Chondrocyte (in vitro differentiated cells): Measurements from ENCODE around the gene ACTL6A. TPM values are rescaled to one million over a fixed set of nuclear protein-coding genes. Genes with fewer than 3 reads are reported as not detected.

Experiments
- DNase-seq: peaks from one replicate; pipeline ENCODE4 v3.0.0; 2021; ENCODE audit warnings: mixed read lengths, low spot score
- H3K27ac Mint-ChIP-seq: one replicate; pipeline ENCODE4 v1.8.0; 2021; ENCODE audit warnings: mild to moderate bottlenecking, moderate library complexity, mixed read lengths; ENCODE audit not compliant: unreplicated experiment
- H3K27me3 Mint-ChIP-seq: 2 replicates; pipeline ENCODE4 v1.8.0; 2021; ENCODE audit warnings: low read depth, mixed read lengths
- H3K36me3 Mint-ChIP-seq: 2 replicates; pipeline ENCODE4 v1.8.0; 2021; ENCODE audit warnings: low read depth, mixed read lengths
- H3K4me1 Mint-ChIP-seq: 2 replicates; pipeline ENCODE4 v1.8.0; 2021; ENCODE audit warnings: low read depth, mild to moderate bottlenecking, mixed read lengths
- H3K4me3 Mint-ChIP-seq: one replicate; pipeline ENCODE4 v1.8.0; 2021; ENCODE audit warnings: mild to moderate bottlenecking, moderate library complexity, mixed read lengths; ENCODE audit not compliant: unreplicated experiment
- H3K9me3 Mint-ChIP-seq: 2 replicates; pipeline ENCODE4 v1.8.0; 2021; ENCODE audit warnings: low read depth, mixed read lengths
- CTCF ChIP-seq: fragments of 200-600 bp; sonication (generic); IDR thresholded peaks from 2 replicates; pipeline ENCODE4 v1.5.0; 2021; ENCODE audit warnings: antibody characterized with exemption, mild to moderate bottlenecking, moderate library complexity
- total RNA-seq: library from RNA; stranded (reverse); gene quantifications from 3 replicates; pipeline ENCODE4 v1.2.1, GENCODE V29; 2021

The ACTL6A gene
- total RNA-seq, 1 donor from 2014 or later, result 37.4 TPM

GRCh38 chr3:179558742-179559364, 3.9 kb upstream of the ACTL6A start:
- peak; percentile 91 for TF ChIP-seq CTCF
- Mint-ChIP-seq H3K27ac (no peak overlapping the region), H3K4me3 (no peak overlapping the region), H3K36me3 (no peaks in the 10 kb centered on the region), H3K4me1 (peaks cover 15% of the 10 kb centered on the region), H3K9me3 (no peaks in the 10 kb centered on the region), H3K27me3 (no peaks in the 10 kb centered on the region)
- no peak for DNase-seq

- Mint-ChIP-seq H3K4me3 (no peak overlapping the region), H3K36me3 (no peaks in the 10 kb centered on the region), H3K27ac (no peak overlapping the region), H3K9me3 (no peaks in the 10 kb centered on the region), H3K27me3 (no peaks in the 10 kb centered on the region), H3K4me1 (peaks cover 23% of the 10 kb centered on the region)
- no peak for DNase-seq
- TF ChIP-seq CTCF, result no peak
Measured at GRCh38 chr3:179560791-179561190, 1.9 kb upstream of the ACTL6A start.

GRCh38 chr3:179563271-179563783, 601 bp downstream of the ACTL6A start:
- Mint-ChIP-seq H3K9me3 (no peaks in the 10 kb centered on the region), H3K36me3 (no peaks in the 10 kb centered on the region), H3K4me1 (peaks cover 23% of the 10 kb centered on the region), H3K27ac (peak overlapping the region; percentile 83), H3K27me3 (no peaks in the 10 kb centered on the region), H3K4me3 (peak overlapping the region; percentile 99)
- peak; percentile 87 for DNase-seq
- TF ChIP-seq CTCF, result peak; percentile 74

DNA sequence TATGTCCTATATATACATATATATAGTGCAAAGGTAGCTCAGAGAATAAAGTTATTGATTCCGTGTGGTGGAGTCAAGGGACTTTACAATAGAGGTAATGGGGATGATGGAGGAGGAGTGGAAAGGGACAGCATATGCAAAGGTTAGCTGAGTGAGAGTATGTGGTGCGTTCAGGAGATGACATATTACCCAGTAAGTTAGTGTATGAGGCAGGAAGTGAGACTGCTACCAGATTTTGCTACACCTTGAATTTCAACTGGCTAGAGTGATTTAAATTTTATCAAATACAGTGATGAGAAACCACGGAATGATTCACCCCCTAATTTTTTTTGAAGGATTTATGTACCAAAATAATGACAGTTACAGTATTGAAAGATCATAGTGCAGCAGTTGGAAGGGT, 2.8 kb downstream of the ACTL6A start:
- no peak overlapping the region for H3K27ac Mint-ChIP-seq
- DNase-seq, result no peak
- H3K4me3 Mint-ChIP-seq, result no peak overlapping the region
- no peaks in the 10 kb centered on the region for H3K27me3 Mint-ChIP-seq
- H3K4me1 Mint-ChIP-seq, result peaks cover 21% of the 10 kb centered on the region
- no peaks in the 10 kb centered on the region for H3K9me3 Mint-ChIP-seq
- peaks cover 3% of the 10 kb centered on the region for H3K36me3 Mint-ChIP-seq
- TF ChIP-seq CTCF, result no peak

GRCh38 chr3:179580992-179581391, 18.3 kb downstream of the ACTL6A start:
- no peaks in the 10 kb centered on the region for H3K4me1 Mint-ChIP-seq
- DNase-seq, result no peak
- no peak overlapping the region for H3K27ac Mint-ChIP-seq
- H3K36me3 Mint-ChIP-seq, result peaks cover 18% of the 10 kb centered on the region
- TF ChIP-seq CTCF, result no peak
- no peak overlapping the region for H3K4me3 Mint-ChIP-seq
- H3K27me3 Mint-ChIP-seq, result no peaks in the 10 kb centered on the region
- no peaks in the 10 kb centered on the region for H3K9me3 Mint-ChIP-seq
